Adrenal gland (tissue), 12 donors: ENCODE results near the gene DGCR6L. TPM values are rescaled to one million over a fixed set of nuclear protein-coding genes. Genes with fewer than 3 reads are reported as not detected.
"Not testable (repeated sequence)": the region's sequence is repeated elsewhere in the genome, so short reads cannot be mapped to it uniquely, and the experiment has no call there.

ENCODE experiments used
- DNase-seq, 7 donors: peaks; one replicate each; pipeline ENCODE4 v3.0.0-alpha.2; 2019 to 2020
- H3K27ac ChIP-seq, 5 donors: fragments of 200-600 bp; sonication (generic) in 4 of 5; 1 replicate in 3 of 5; 2 replicates in 2 of 5; pipeline versions ENCODE4 v1.5.1 to v1.8.0; 2016 to 2020; ENCODE audit warnings: mild to moderate bottlenecking in 1 of 5
- H3K27me3 ChIP-seq: fragments of 200-600 bp; 2 replicates; pipeline ENCODE4 v1.8.0; 2021
- H3K36me3 ChIP-seq, 2 donors: fragments of 200-600 bp; replicated peaks in 1 of 2; 1 replicate in 1 of 2; 2 replicates in 1 of 2; pipeline versions ENCODE4 v1.5.1 to v1.8.0; 2018 to 2022
- H3K4me1 ChIP-seq, 2 donors: fragments of 200-600 bp; replicated peaks in 1 of 2; 1 replicate in 1 of 2; 2 replicates in 1 of 2; pipeline versions ENCODE4 v1.5.1 to v1.8.0; 2018 to 2021
- H3K4me3 ChIP-seq, 4 donors: fragments of 200-600 bp; sonication (generic) in 3 of 4; one replicate each; pipeline ENCODE4 v1.5.1; 2016 to 2018
- H3K9me3 ChIP-seq, 3 donors: fragments of 200-600 bp; sonication (generic) in 1 of 3; replicated peaks in 1 of 3; 1 replicate in 2 of 3; 2 replicates in 1 of 3; pipeline versions ENCODE4 v1.5.1 to v1.8.0; 2016 to 2021
- CTCF ChIP-seq, 6 experiments: fragments of 450-650 bp in 4 of 6; fragments of 200-600 bp in 2 of 6; sonication (generic) in 1 of 6; IDR thresholded peaks; 1 replicate in 5 of 6; 2 replicates in 1 of 6; pipeline versions ENCODE4 v1.5.1 to v1.8.0; 2016 to 2021; ENCODE audit warnings: antibody characterized with exemption in 6 of 6, mild to moderate bottlenecking in 2 of 6, moderate library complexity in 1 of 6
- POLR2A ChIP-seq, 2 donors: fragments of 450-650 bp; IDR thresholded peaks; one replicate each; pipeline ENCODE4 v1.6.1; 2017; ENCODE audit warnings: antibody characterized with exemption in 2 of 2, mild to moderate bottlenecking in 2 of 2, moderate library complexity in 1 of 2
- WGBS, 4 donors: extraction: QIAGEN DNeasy Blood & Tissue Kit in 2 of 4; methylation state at CpG; one replicate each; pipeline versions ENCODE4 v1.1.5 to v1.1.7; 2013 to 2017; 5-methylcytosine and 5-hydroxymethylcytosine counted together
- intact Hi-C, 2 donors: fragments of 100-400 bp; cut with DNase I; formaldehyde crosslinking; loops; one replicate each; pipeline versions ENCODE4 v1.14.1 to v1.15.0; 2022 to 2023
- polyA plus RNA-seq, 3 donors: library from polyadenylated mRNA; stranded (reverse); fragments of 200-250 nt in 2 of 3; fragments of 350-450 nt in 1 of 3; fragmentation: Illumina TruSeq in 1 of 3; extraction: RNeasy Lipid Tissue Mini Kit (QIAGEN cat#74804) in 1 of 3; gene quantifications; one replicate each; pipeline ENCODE4 v1.2.3, GENCODE V29; 2013 to 2014
- total RNA-seq, 9 donors: library from RNA; depleted of rRNA in 4 of 9; stranded (reverse); fragments of >200 nt in 4 of 9; fragments of 120-200 nt in 1 of 9; fragmentation: NEBNext Ultra II Directional in 1 of 9; extraction: Animal tissue kit (Norgen Biotek cat#: 25700) in 1 of 9; gene quantifications; one replicate each; pipeline versions ENCODE4 v1.1.0 to v1.2.4, GENCODE V29; 2013 to 2023
- donor health status: healthy with polysubstance abuse.
- donor health status: Bipolar disorder and iron deficiency.
- donor health status: DM: yes; HTN: yes; CAD: no.
- donor health status: DM: no; HTN: no; CAD: no.
- donor health status: DM: no; HTN: no; CAD: no.
- donor health status: DM: yes; HTN: yes; CAD: no.

Gene DGCR6L
- total and polyA plus RNA-seq, 12 donors: 12.1 to 159 (median 74.1) TPM

GRCh38 chr22:20281891-20282290 is 38.0 kb downstream of the DGCR6L start:
- Histone ChIP-seq H3K4me3 (no peak overlapping the region), H3K27ac (no peak overlapping the region), H3K27me3 (no peaks in the 10 kb centered on the region), H3K4me1 (no peaks in the 10 kb centered on the region), H3K9me3 (no peaks in the 10 kb centered on the region), H3K36me3 (no peaks in the 10 kb centered on the region)
- intact Hi-C loops: no loop called here
- 80 to 90% (median 85%) methylated on average over 7 to 12 of the region's 12 CpGs for WGBS, 4 donors
- DNase-seq: no peak
- TF ChIP-seq CTCF (IDR thresholded peaks at IDR 0.05) (no peak), POLR2A (IDR thresholded peaks at IDR 0.05) (no peak)

GRCh38 chr22:20281473-20281872 is 38.4 kb downstream of the DGCR6L start:
- DNase-seq, H3K36me3 ChIP-seq, H3K27ac ChIP-seq, H3K9me3 ChIP-seq, H3K4me1 ChIP-seq, H3K27me3 ChIP-seq, H3K4me3 ChIP-seq, intact Hi-C loops: not testable (repeated sequence)
- WGBS, 4 donors: 75 to 100% (median 82%) methylated on average over 1 to 9 of the region's 9 CpGs

- intact Hi-C loops: no loop called here
- H3K27ac ChIP-seq: no peak overlapping the region
- TF ChIP-seq POLR2A (IDR thresholded peaks at IDR 0.05) (no peak), CTCF (IDR thresholded peaks at IDR 0.05) (no peak)
- H3K36me3 ChIP-seq: no peaks in the 10 kb centered on the region
- no peak overlapping the region for H3K4me3 ChIP-seq
- no peaks in the 10 kb centered on the region for H3K4me1 ChIP-seq
- WGBS, 4 donors: 69 to 92% (median 85%) methylated on average over 2 to 12 of the region's 12 CpGs
- H3K9me3 ChIP-seq: no peaks in the 10 kb centered on the region
- no peaks in the 10 kb centered on the region for H3K27me3 ChIP-seq
- no peak for DNase-seq
Measured at GRCh38 chr22:20280866-20281265, 39.0 kb downstream of the DGCR6L start.

GRCh38 chr22:20280163-20280562 is 39.7 kb downstream of the DGCR6L start:
- H3K4me3 ChIP-seq, intact Hi-C loops, H3K27ac ChIP-seq, H3K27me3 ChIP-seq, H3K4me1 ChIP-seq, DNase-seq, H3K36me3 ChIP-seq, H3K9me3 ChIP-seq: not testable (repeated sequence)
- 77 to 82% (median 81%) methylated on average over 8 to 18 of the region's 21 CpGs; no CpG with 5 or more reads in 1 of the 4 donors for WGBS, 4 donors

GRCh38 chr22:20279662-20280134 is 40.2 kb downstream of the DGCR6L start:
- DNase-seq: no peak
- WGBS, 4 donors: 61 to 69% (median 66%) methylated on average over 8 to 15 of the region's 15 CpGs
- Histone ChIP-seq H3K4me3 (no peak overlapping the region), H3K27ac (no peak overlapping the region), H3K27me3 (no peaks in the 10 kb centered on the region), H3K36me3 (no peaks in the 10 kb centered on the region), H3K4me1 (no peaks in the 10 kb centered on the region), H3K9me3 (no peaks in the 10 kb centered on the region)
- intact Hi-C loops: no loop called here
- TF ChIP-seq CTCF (IDR thresholded peaks at IDR 0.05): no peak
- no peak for TF ChIP-seq POLR2A (IDR thresholded peaks at IDR 0.05)

GRCh38 chr22:20278726-20279490 is 41.0 kb downstream of the DGCR6L start:
- H3K27ac ChIP-seq, intact Hi-C loops, H3K36me3 ChIP-seq, H3K4me3 ChIP-seq, H3K4me1 ChIP-seq, H3K27me3 ChIP-seq, DNase-seq, H3K9me3 ChIP-seq: not testable (repeated sequence)
- 82 to 86% (median 83%) methylated on average over 3 to 21 of the region's 22 CpGs; no CpG with 5 or more reads in 1 of the 4 donors for WGBS, 4 donors

- H3K4me3 ChIP-seq, H3K36me3 ChIP-seq, DNase-seq, H3K27me3 ChIP-seq, H3K4me1 ChIP-seq, H3K9me3 ChIP-seq, intact Hi-C loops, H3K27ac ChIP-seq: not testable (repeated sequence)
- 77 to 95% (median 85%) methylated on average over 2 to 17 of the region's 18 CpGs for WGBS, 4 donors
Measured at GRCh38 chr22:20277936-20278635, 41.8 kb downstream of the DGCR6L start.
